GM23248 (cell line): ENCODE measurements around the gene CLEC3A. TPM values are rescaled to one million over a fixed set of nuclear protein-coding genes. Genes with fewer than 3 reads are reported as not detected.

Source experiments
- DNase-seq: peaks from one replicate; pipeline ENCODE4 v3.0.0-alpha.2; 2015
- H2AFZ ChIP-seq: fragments of 200-600 bp; sonication (generic); 2 replicates; pipeline ENCODE4 v1.6.1; 2016; ENCODE audit warnings: antibody characterized with exemption
- H3F3A ChIP-seq: fragments of 200-600 bp; sonication (generic); 2 replicates; pipeline ENCODE4 v1.6.1; 2016; ENCODE audit warnings: mild to moderate bottlenecking, antibody characterized with exemption, mixed run types; ENCODE audit not compliant: insufficient read depth
- H3K27ac ChIP-seq: fragments of 200-600 bp; sonication (generic); 2 replicates; pipeline ENCODE4 v1.5.1; 2016; ENCODE audit warnings: mild to moderate bottlenecking
- H3K27me3 ChIP-seq: fragments of 200-600 bp; sonication (generic); replicated peaks from 2 replicates; pipeline ENCODE4 v1.6.1; 2016; ENCODE audit warnings: mild to moderate bottlenecking; ENCODE audit not compliant: insufficient read depth
- H3K36me3 ChIP-seq: fragments of 200-600 bp; sonication (generic); 2 replicates; pipeline ENCODE4 v1.6.1; 2016; ENCODE audit warnings: low read depth, mild to moderate bottlenecking
- H3K4me1 ChIP-seq: fragments of 200-600 bp; sonication (generic); 2 replicates; pipeline ENCODE4 v1.6.1; 2016; ENCODE audit warnings: mild to moderate bottlenecking; ENCODE audit not compliant: insufficient read depth
- H3K4me2 ChIP-seq: fragments of 200-600 bp; sonication (generic); one replicate; pipeline ENCODE4 v1.6.1; 2016; ENCODE audit warnings: mild to moderate bottlenecking; ENCODE audit not compliant: unreplicated experiment
- H3K4me3 ChIP-seq: fragments of 200-600 bp; sonication (generic); 2 replicates; pipeline ENCODE4 v1.5.1; 2016; ENCODE audit warnings: mild to moderate bottlenecking
- H3K79me2 ChIP-seq: fragments of 200-600 bp; sonication (generic); 2 replicates; pipeline ENCODE4 v1.6.1; 2016; ENCODE audit warnings: mild to moderate bottlenecking; ENCODE audit not compliant: insufficient read depth
- H3K9ac ChIP-seq: fragments of 200-600 bp; sonication (generic); 2 replicates; pipeline ENCODE4 v1.6.1; 2016; ENCODE audit warnings: mild to moderate bottlenecking
- H3K9me2 ChIP-seq: fragments of 200-600 bp; sonication (generic); 2 replicates; pipeline ENCODE4 v1.6.1; 2016; ENCODE audit warnings: mixed run types, mild to moderate bottlenecking, moderate library complexity; ENCODE audit not compliant: insufficient read depth
- H3K9me3 ChIP-seq: fragments of 200-600 bp; sonication (generic); one replicate; pipeline ENCODE4 v1.6.1; 2017; ENCODE audit warnings: low read depth
- H4K20me1 ChIP-seq: fragments of 200-600 bp; sonication (generic); 2 replicates; pipeline ENCODE4 v1.6.0; 2016; ENCODE audit not compliant: insufficient read depth
- EZH2 ChIP-seq: fragments of 200-600 bp; sonication (generic); IDR thresholded peaks from 2 replicates; pipeline ENCODE4 v1.6.1; 2018; ENCODE audit warnings: antibody characterized with exemption, mild to moderate bottlenecking; ENCODE audit not compliant: insufficient read depth, poor library complexity, severe bottlenecking
- EZH2phosphoT487 ChIP-seq: fragments of 200-600 bp; sonication (generic); IDR thresholded peaks from 2 replicates; pipeline ENCODE4 v1.6.1; 2018; ENCODE audit warnings: antibody characterized with exemption, moderate library complexity, mild to moderate bottlenecking, low read depth; ENCODE audit not compliant: insufficient read depth
- WGBS, 2 experiments: methylation state at CpG; one replicate each; pipeline ENCODE4 v1.1.6; 2015 to 2017; ENCODE audit warnings: low lambda C conversion rate in 2 of 2, low coverage in 1 of 2; ENCODE audit errors: missing lambda C conversion rate in 2 of 2; 5-methylcytosine and 5-hydroxymethylcytosine counted together
- in situ Hi-C: fragments of 300-500 bp; cut with MboI; formaldehyde crosslinking; loops from 2 replicates; pipeline ENCODE4 v1.15.0; 2020
- polyA plus RNA-seq: library from polyadenylated mRNA; unstranded; fragments of >200 nt; fragmentation: Nextera tagmentation; extraction: Ambion mirVana; gene quantifications from 2 replicates; pipeline ENCODE4 v1.2.1, GENCODE V29; 2016
- total RNA-seq: library from RNA; depleted of rRNA; stranded (reverse); fragments of >200 nt; shearing (Covaris generic); gene quantifications from 2 replicates; pipeline ENCODE4 v1.2.3, GENCODE V29; 2014

CLEC3A gene
- total and polyA plus RNA-seq, 2 experiments from 2014 or later, result not detected

GRCh38 chr16:78060809-78061208, 38.5 kb downstream of the CLEC3A start:
- H3F3A ChIP-seq, result no peaks in the 10 kb centered on the region
- H3K36me3 ChIP-seq, result no peaks in the 10 kb centered on the region
- H3K4me1 ChIP-seq, result no peaks in the 10 kb centered on the region
- H2AFZ ChIP-seq, result no peak overlapping the region
- in situ Hi-C loops, result no loop called here
- H4K20me1 ChIP-seq, result no peaks in the 10 kb centered on the region
- no peaks in the 10 kb centered on the region for H3K9me3 ChIP-seq
- H3K9ac ChIP-seq, result no peak overlapping the region
- H3K27ac ChIP-seq, result no peak overlapping the region
- H3K9me2 ChIP-seq, result no peaks in the 10 kb centered on the region
- 57 to 60% methylated on average over 5 of the region's 5 CpGs for WGBS, 2 experiments
- H3K4me2 ChIP-seq, result no peak overlapping the region
- H3K79me2 ChIP-seq, result no peaks in the 10 kb centered on the region
- TF ChIP-seq EZH2phosphoT487, result no peak
- TF ChIP-seq EZH2, result no peak
- no peaks in the 10 kb centered on the region for H3K27me3 ChIP-seq
- DNase-seq, result no peak
- no peak overlapping the region for H3K4me3 ChIP-seq

GRCh38 chr16:78065319-78065718, 43.0 kb downstream of the CLEC3A start:
- Histone ChIP-seq H3K4me3 (no peak overlapping the region), H3F3A (no peaks in the 10 kb centered on the region), H3K27ac (no peak overlapping the region), H3K4me2 (no peak overlapping the region), H3K9me3 (no peaks in the 10 kb centered on the region), H3K9me2 (no peaks in the 10 kb centered on the region), H3K36me3 (no peaks in the 10 kb centered on the region), H3K4me1 (no peaks in the 10 kb centered on the region), H2AFZ (no peak overlapping the region), H3K9ac (no peak overlapping the region), H3K79me2 (no peaks in the 10 kb centered on the region), H3K27me3 (no peaks in the 10 kb centered on the region), H4K20me1 (no peaks in the 10 kb centered on the region)
- in situ Hi-C loops, result no loop called here
- no peak for TF ChIP-seq EZH2
- no peak for DNase-seq
- WGBS, 2 experiments, result 21 to 29% methylated on average over 4 of the region's 4 CpGs

GRCh38 chr16:78069913-78070312, 47.6 kb downstream of the CLEC3A start:
- no peaks in the 10 kb centered on the region for H3F3A ChIP-seq
- TF ChIP-seq EZH2 (no peak), EZH2phosphoT487 (no peak)
- in situ Hi-C loops, result no loop called here
- no peaks in the 10 kb centered on the region for H4K20me1 ChIP-seq
- H3K9me2 ChIP-seq, result no peaks in the 10 kb centered on the region
- no peaks in the 10 kb centered on the region for H3K4me1 ChIP-seq
- no peak overlapping the region for H3K4me2 ChIP-seq
- no peaks in the 10 kb centered on the region for H3K36me3 ChIP-seq
- H3K9ac ChIP-seq, result no peak overlapping the region
- H3K27me3 ChIP-seq, result no peaks in the 10 kb centered on the region
- H3K4me3 ChIP-seq, result no peak overlapping the region
- no peak overlapping the region for H3K27ac ChIP-seq
- no peaks in the 10 kb centered on the region for H3K9me3 ChIP-seq
- no peak for DNase-seq
- WGBS, 2 experiments, result 62 to 63% methylated on average over 5 of the region's 5 CpGs
- no peak overlapping the region for H2AFZ ChIP-seq
- H3K79me2 ChIP-seq, result no peaks in the 10 kb centered on the region

GRCh38 chr16:78072275-78072674, 49.9 kb downstream of the CLEC3A start:
- in situ Hi-C loops, result no loop called here
- WGBS, 2 experiments, result 20 to 21% methylated on average over 5 of the region's 5 CpGs
- H3K4me2 ChIP-seq, result no peak overlapping the region

GRCh38 chr16:78075800-78076199, 53.5 kb downstream of the CLEC3A start:
- H3K9me3 ChIP-seq, result no peaks in the 10 kb centered on the region
- TF ChIP-seq EZH2 (no peak), EZH2phosphoT487 (no peak)
- no peaks in the 10 kb centered on the region for H3K27me3 ChIP-seq
- in situ Hi-C loops, result no loop called here
- H3K36me3 ChIP-seq, result no peaks in the 10 kb centered on the region
- H3K79me2 ChIP-seq, result no peaks in the 10 kb centered on the region
- no peaks in the 10 kb centered on the region for H3K9me2 ChIP-seq
- H3K4me3 ChIP-seq, result no peak overlapping the region
- no peaks in the 10 kb centered on the region for H3K4me1 ChIP-seq
- H4K20me1 ChIP-seq, result no peaks in the 10 kb centered on the region
- H3K9ac ChIP-seq, result no peak overlapping the region
- DNase-seq, result no peak
- no peak overlapping the region for H2AFZ ChIP-seq
- H3K27ac ChIP-seq, result no peak overlapping the region
- H3K4me2 ChIP-seq, result no peak overlapping the region
- WGBS, 2 experiments, result 12 to 15% methylated on average over 3 of the region's 3 CpGs
- no peaks in the 10 kb centered on the region for H3F3A ChIP-seq

More at GRCh38 chr16:78072275-78072674, 49.9 kb downstream of the CLEC3A start:
- no peak overlapping the region for H2AFZ ChIP-seq
- H3K9me2 ChIP-seq, result no peaks in the 10 kb centered on the region
- no peaks in the 10 kb centered on the region for H3K79me2 ChIP-seq
- no peak overlapping the region for H3K27ac ChIP-seq
- no peaks in the 10 kb centered on the region for H3K36me3 ChIP-seq
- H3F3A ChIP-seq, result no peaks in the 10 kb centered on the region
- no peak overlapping the region for H3K4me3 ChIP-seq
- H3K9ac ChIP-seq, result no peak overlapping the region
- no peak for DNase-seq
- no peaks in the 10 kb centered on the region for H3K4me1 ChIP-seq
- no peaks in the 10 kb centered on the region for H4K20me1 ChIP-seq
- H3K9me3 ChIP-seq, result no peaks in the 10 kb centered on the region
- TF ChIP-seq EZH2 (no peak), EZH2phosphoT487 (no peak)
- no peaks in the 10 kb centered on the region for H3K27me3 ChIP-seq
